Smooth muscle cell (in vitro differentiated cells): Measurements from ENCODE around the gene EIF4B. TPM values are rescaled to one million over a fixed set of nuclear protein-coding genes. Genes with fewer than 3 reads are reported as not detected.

ENCODE experiments used
- DNase-seq: peaks from one replicate; lab custom pipeline; 2025; ENCODE audit not compliant: unreplicated experiment; lab: John Stamatoyannopoulos, UW
- H2AFZ ChIP-seq: fragments of 200-600 bp; sonication (generic); 2 replicates; pipeline ENCODE4 v1.6.0; 2016; ENCODE audit warnings: antibody characterized with exemption, low read depth, mild to moderate bottlenecking
- H3F3A ChIP-seq: fragments of 200-600 bp; sonication (generic); 2 replicates; pipeline ENCODE4 v1.6.0; 2017; ENCODE audit warnings: antibody characterized with exemption, low read depth
- H3K27ac ChIP-seq: fragments of 200-600 bp; sonication (generic); 2 replicates; pipeline ENCODE4 v1.5.1; 2016; ENCODE audit warnings: low read depth, mild to moderate bottlenecking
- H3K27me3 ChIP-seq: fragments of 200-600 bp; sonication (generic); 2 replicates; pipeline ENCODE4 v1.6.1; 2016; ENCODE audit warnings: low read depth, mild to moderate bottlenecking
- H3K36me3 ChIP-seq: fragments of 200-600 bp; sonication (generic); 2 replicates; pipeline ENCODE4 v1.5.1; 2016; ENCODE audit warnings: low read depth
- H3K4me1 ChIP-seq: fragments of 200-600 bp; sonication (generic); 2 replicates; pipeline ENCODE4 v1.5.1; 2016; ENCODE audit warnings: low read depth
- H3K4me2 ChIP-seq: fragments of 200-600 bp; sonication (generic); 2 replicates; pipeline ENCODE4 v1.6.0; 2016; ENCODE audit warnings: mild to moderate bottlenecking
- H3K4me3 ChIP-seq: fragments of 200-600 bp; sonication (generic); 2 replicates; pipeline ENCODE4 v1.5.1; 2016; ENCODE audit warnings: mild to moderate bottlenecking
- H3K79me2 ChIP-seq: fragments of 200-600 bp; sonication (generic); 2 replicates; pipeline ENCODE4 v1.6.0; 2016; ENCODE audit warnings: low read depth, mild to moderate bottlenecking
- H3K9ac ChIP-seq: fragments of 200-600 bp; sonication (generic); 2 replicates; pipeline ENCODE4 v1.6.0; 2016; ENCODE audit warnings: low read depth
- H3K9me3 ChIP-seq: fragments of 200-600 bp; sonication (generic); replicated peaks from 2 replicates; pipeline ENCODE4 v1.5.1; 2016; ENCODE audit warnings: low read depth
- H4K20me1 ChIP-seq: fragments of 200-600 bp; sonication (generic); 2 replicates; pipeline ENCODE4 v1.6.0; 2016; ENCODE audit warnings: low read depth
- WGBS: methylation state at CpG from one replicate; pipeline ENCODE4 v1.1.7; 2016; ENCODE audit warnings: low lambda C conversion rate; 5-methylcytosine and 5-hydroxymethylcytosine counted together
- microRNA-seq: library from miRNA; unstranded; fragments of <30 nt; microRNA quantifications from one replicate; pipeline ENCODE4, GENCODE V29; 2016; ENCODE audit warnings: borderline number of aligned reads
- polyA plus RNA-seq: library from polyadenylated mRNA; unstranded; fragments of >200 nt; fragmentation: Nextera tagmentation; extraction: Ambion mirVana; gene quantifications from 2 replicates; pipeline ENCODE4 v1.2.1, GENCODE V29; 2016
- small RNA-seq: library from RNA; depleted of rRNA; stranded (forward); fragments of <200 nt; gene quantifications from one replicate; pipeline ENCODE3, GENCODE V24; 2014
- total RNA-seq: library from RNA; depleted of rRNA; stranded (reverse); fragments of >200 nt; gene quantifications from 2 replicates; pipeline ENCODE4 v1.2.3, GENCODE V29; 2014
- TF ChIP-seq, protein P1 (sequence below): fragments of 200-600 bp; sonication (generic); IDR thresholded peaks from 2 replicates; pipeline ENCODE4 v1.5.1; 2017; ENCODE audit warnings: borderline replicate concordance, mild to moderate bottlenecking, antibody characterized with exemption; ENCODE audit not compliant: insufficient read depth, poor library complexity, severe bottlenecking

The EIF4B gene
- total and polyA plus RNA-seq, 2 experiments from 2014 or later: 39.9 to 241 TPM

DNA sequence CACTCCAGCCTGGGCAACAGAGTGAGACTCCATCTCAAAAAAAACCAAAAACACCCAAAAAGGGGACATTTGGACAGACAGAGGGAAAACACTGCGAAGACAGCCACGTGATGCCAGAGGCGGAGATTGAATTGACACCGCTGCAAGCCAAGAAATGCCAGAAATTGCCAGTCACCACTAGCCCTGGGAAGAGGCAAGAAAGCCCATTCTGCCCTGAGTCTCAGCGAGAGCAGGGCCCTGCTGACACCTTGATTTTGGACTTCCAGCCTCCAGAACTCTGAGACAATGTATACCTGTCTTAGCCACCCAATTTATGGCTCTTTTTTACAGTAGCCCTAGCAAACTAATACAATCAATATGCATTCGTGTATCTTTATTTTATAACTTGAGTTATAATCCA, 83.8 kb downstream of the EIF4B start:
- 91% methylated on average over 6 of the region's 6 CpGs for WGBS
- H3K4me3 ChIP-seq: no peak overlapping the region
- TF ChIP-seq, protein P1, sequence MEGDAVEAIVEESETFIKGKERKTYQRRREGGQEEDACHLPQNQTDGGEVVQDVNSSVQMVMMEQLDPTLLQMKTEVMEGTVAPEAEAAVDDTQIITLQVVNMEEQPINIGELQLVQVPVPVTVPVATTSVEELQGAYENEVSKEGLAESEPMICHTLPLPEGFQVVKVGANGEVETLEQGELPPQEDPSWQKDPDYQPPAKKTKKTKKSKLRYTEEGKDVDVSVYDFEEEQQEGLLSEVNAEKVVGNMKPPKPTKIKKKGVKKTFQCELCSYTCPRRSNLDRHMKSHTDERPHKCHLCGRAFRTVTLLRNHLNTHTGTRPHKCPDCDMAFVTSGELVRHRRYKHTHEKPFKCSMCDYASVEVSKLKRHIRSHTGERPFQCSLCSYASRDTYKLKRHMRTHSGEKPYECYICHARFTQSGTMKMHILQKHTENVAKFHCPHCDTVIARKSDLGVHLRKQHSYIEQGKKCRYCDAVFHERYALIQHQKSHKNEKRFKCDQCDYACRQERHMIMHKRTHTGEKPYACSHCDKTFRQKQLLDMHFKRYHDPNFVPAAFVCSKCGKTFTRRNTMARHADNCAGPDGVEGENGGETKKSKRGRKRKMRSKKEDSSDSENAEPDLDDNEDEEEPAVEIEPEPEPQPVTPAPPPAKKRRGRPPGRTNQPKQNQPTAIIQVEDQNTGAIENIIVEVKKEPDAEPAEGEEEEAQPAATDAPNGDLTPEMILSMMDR: no peak
- DNase-seq: no peak
- H3K4me1 ChIP-seq: no peaks in the 10 kb centered on the region
- H3K27ac ChIP-seq: no peak overlapping the region
- H4K20me1 ChIP-seq: no peaks in the 10 kb centered on the region
- no peaks in the 10 kb centered on the region for H3F3A ChIP-seq
- no peaks in the 10 kb centered on the region for H3K36me3 ChIP-seq
- peaks cover 4% of the 10 kb centered on the region for H3K27me3 ChIP-seq
- no peaks in the 10 kb centered on the region for H3K79me2 ChIP-seq
- no peaks in the 10 kb centered on the region for H3K9me3 ChIP-seq
- H2AFZ ChIP-seq: no peak overlapping the region
- H3K9ac ChIP-seq: no peak overlapping the region
- H3K4me2 ChIP-seq: no peak overlapping the region

DNA sequence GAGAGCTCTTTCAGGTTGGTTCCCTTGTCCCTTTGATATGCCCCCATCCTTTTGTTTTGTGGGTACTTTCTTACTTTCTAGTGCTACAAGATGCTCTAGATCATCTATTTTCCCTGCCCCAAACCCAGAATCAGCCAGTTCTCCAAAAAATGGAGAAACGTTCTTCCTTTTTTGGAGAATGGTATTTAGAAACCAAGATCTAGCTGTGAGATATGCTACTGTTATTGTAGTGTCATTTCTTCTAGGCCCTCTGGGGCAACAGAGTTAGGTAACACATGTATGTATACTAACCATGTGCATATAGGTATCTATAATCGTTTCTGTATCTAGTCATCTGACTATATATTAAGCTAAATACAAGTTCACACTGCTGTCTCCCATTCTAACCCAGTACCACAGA, 84.3 kb downstream of the EIF4B start:
- H3K9ac ChIP-seq: no peak overlapping the region
- TF ChIP-seq, protein P1: no peak

DNA sequence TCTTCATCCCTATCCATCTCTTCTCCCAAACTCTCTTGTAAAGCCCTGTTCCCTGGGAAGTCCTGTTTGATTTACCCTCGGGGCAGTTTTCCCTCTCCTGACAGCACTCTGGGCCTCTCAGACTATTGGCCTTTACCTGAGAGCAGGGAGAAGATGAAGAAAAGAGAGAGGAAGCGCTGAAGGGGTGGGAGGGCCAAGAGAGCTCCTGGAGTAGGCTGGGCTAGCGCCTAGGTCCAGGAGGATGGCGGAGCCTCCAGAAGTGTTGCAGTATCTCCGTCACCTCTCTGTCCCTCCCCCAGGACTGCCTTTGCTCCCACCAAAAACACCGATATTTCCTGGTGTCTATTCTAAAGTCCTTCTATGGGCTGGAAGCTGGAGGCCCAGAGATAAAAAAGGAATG, 85.5 kb downstream of the EIF4B start:
- Histone ChIP-seq H3K9me3 (no peaks in the 10 kb centered on the region), H3K4me3 (no peak overlapping the region), H3F3A (peaks cover 10% of the 10 kb centered on the region), H3K4me2 (no peak overlapping the region), H3K9ac (no peak overlapping the region), H3K4me1 (peaks cover 10% of the 10 kb centered on the region), H3K36me3 (no peaks in the 10 kb centered on the region), H3K27ac (no peak overlapping the region), H4K20me1 (no peaks in the 10 kb centered on the region), H2AFZ (no peak overlapping the region), H3K79me2 (no peaks in the 10 kb centered on the region), H3K27me3 (peaks cover 4% of the 10 kb centered on the region)
- no peak for DNase-seq
- TF ChIP-seq, protein P1: no peak
- 80% methylated on average over 6 of the region's 6 CpGs for WGBS

More for the DNA sequence above, 84.3 kb downstream of the EIF4B start:
- Histone ChIP-seq H3K27ac (no peak overlapping the region), H3K27me3 (peaks cover 4% of the 10 kb centered on the region), H3K9me3 (no peaks in the 10 kb centered on the region), H4K20me1 (no peaks in the 10 kb centered on the region), H2AFZ (no peak overlapping the region), H3K4me1 (no peaks in the 10 kb centered on the region), H3K4me3 (no peak overlapping the region), H3F3A (no peaks in the 10 kb centered on the region), H3K4me2 (no peak overlapping the region), H3K79me2 (no peaks in the 10 kb centered on the region), H3K36me3 (no peaks in the 10 kb centered on the region)
- DNase-seq: no peak
- WGBS: 78% methylated on average over 2 of the region's 2 CpGs

Small RNAs within 50 kb of the gene (microRNA-seq; reads per million reads assigned to microRNA genes)
- 1.8 reads per million for gene MIR6757

Small RNAs within 50 kb of the gene (small RNA-seq; reads per million reads assigned to genes)
- gene MIR6757: not detected

Other genes starting within 250 kb of the EIF4B start
- gene KRT76, start 229.1 kb upstream of the EIF4B start, total RNA-seq: not detected in 2 replicates
- gene KRT76, start 229.1 kb upstream of the EIF4B start, polyA plus RNA-seq: not detected in 2 replicates
- gene KRT3, start 210.3 kb upstream of the EIF4B start, total RNA-seq: not detected in 2 replicates
- gene KRT3, start 210.3 kb upstream of the EIF4B start, polyA plus RNA-seq: not detected in 2 replicates
- gene KRT4, start 192.3 kb upstream of the EIF4B start, total RNA-seq: 0.45 TPM in 1 of 2 replicates, not detected in the other
- gene KRT4, start 192.3 kb upstream of the EIF4B start, polyA plus RNA-seq: not detected in 2 replicates
- gene KRT79, start 172.1 kb upstream of the EIF4B start, total RNA-seq: 0.85 and 3.4 TPM in 2 replicates
- 4.1 and 5.5 TPM in 2 replicates for gene KRT79, start 172.1 kb upstream of the EIF4B start, polyA plus RNA-seq
- 1.2 and 2.7 TPM in 2 replicates for gene KRT78, start 157.5 kb upstream of the EIF4B start, total RNA-seq
- 1.6 TPM in 1 of 2 replicates, not detected in the other for gene KRT78, start 157.5 kb upstream of the EIF4B start, polyA plus RNA-seq
- gene KRT8, start 101.4 kb upstream of the EIF4B start, total RNA-seq: 694 and 929 TPM in 2 replicates
- 1,025 and 2,331 TPM in 2 replicates for gene KRT8, start 101.4 kb upstream of the EIF4B start, polyA plus RNA-seq
- gene KRT18, start 57.3 kb upstream of the EIF4B start, total RNA-seq: 477 and 663 TPM in 2 replicates
- 894 and 2,163 TPM in 2 replicates for gene KRT18, start 57.3 kb upstream of the EIF4B start, polyA plus RNA-seq
- gene TNS2, start 43.6 kb downstream of the EIF4B start, total RNA-seq: 9.3 and 11.4 TPM in 2 replicates
- 17.4 TPM in 2 replicates for gene TNS2, start 43.6 kb downstream of the EIF4B start, polyA plus RNA-seq
- 20.2 and 23.0 TPM in 2 replicates for gene SPRYD3, start 72.9 kb downstream of the EIF4B start, total RNA-seq
- gene SPRYD3, start 72.9 kb downstream of the EIF4B start, polyA plus RNA-seq: 43.5 and 57.1 TPM in 2 replicates
- 22.6 and 22.7 TPM in 2 replicates for gene IGFBP6, start 91.2 kb downstream of the EIF4B start, total RNA-seq
- gene IGFBP6, start 91.2 kb downstream of the EIF4B start, polyA plus RNA-seq: 94.4 and 102 TPM in 2 replicates
- not detected in 2 replicates for gene SOAT2, start 97.0 kb downstream of the EIF4B start, total RNA-seq
- not detected in 2 replicates for gene SOAT2, start 97.0 kb downstream of the EIF4B start, polyA plus RNA-seq
- 5.2 and 7.6 TPM in 2 replicates for gene ZNF740, start 174.3 kb downstream of the EIF4B start, total RNA-seq
- 1.0 and 3.1 TPM in 2 replicates for gene ZNF740, start 174.3 kb downstream of the EIF4B start, polyA plus RNA-seq
- gene CSAD, start 174.5 kb downstream of the EIF4B start, total RNA-seq: 9.0 and 10.6 TPM in 2 replicates
- 4.8 and 11.8 TPM in 2 replicates for gene CSAD, start 174.5 kb downstream of the EIF4B start, polyA plus RNA-seq
- gene ITGB7, start 200.8 kb downstream of the EIF4B start, total RNA-seq: 5.8 TPM in 1 of 2 replicates, not detected in the other
- gene ITGB7, start 200.8 kb downstream of the EIF4B start, polyA plus RNA-seq: 1.5 TPM in 1 of 2 replicates, not detected in the other
- 19.9 and 21.8 TPM in 2 replicates for gene RARG, start 225.8 kb downstream of the EIF4B start, total RNA-seq
- 31.3 and 32.9 TPM in 2 replicates for gene RARG, start 225.8 kb downstream of the EIF4B start, polyA plus RNA-seq